COLO829 (cell line): ENCODE measurements around the gene TPBGL.

Experiments used
- DNase-seq: peaks from one replicate; pipeline ENCODE4 v3.0.0; 2012; ENCODE audit warnings: low spot score

Gene TPBGL

DNA sequence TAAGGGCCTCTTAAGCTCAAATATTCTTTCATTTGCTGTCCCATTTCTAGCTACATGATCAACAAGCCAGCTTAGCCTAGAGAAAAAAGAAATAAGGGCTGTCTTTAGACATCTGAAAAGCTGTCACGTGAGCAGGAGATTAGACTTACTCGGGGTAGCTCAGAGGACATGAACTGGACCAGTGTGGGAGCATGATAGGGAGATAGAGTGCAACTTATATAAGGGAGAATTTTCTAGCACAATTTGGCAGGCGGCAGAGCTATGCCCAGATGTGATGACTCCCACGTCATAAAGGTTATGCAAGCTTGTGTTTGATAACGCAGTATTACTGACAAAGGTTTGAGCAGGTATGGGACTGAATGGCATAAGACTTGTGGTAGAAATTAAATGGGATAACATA is 28.2 kb upstream of the TPBGL start:
- DNase-seq, result no peak

DNA sequence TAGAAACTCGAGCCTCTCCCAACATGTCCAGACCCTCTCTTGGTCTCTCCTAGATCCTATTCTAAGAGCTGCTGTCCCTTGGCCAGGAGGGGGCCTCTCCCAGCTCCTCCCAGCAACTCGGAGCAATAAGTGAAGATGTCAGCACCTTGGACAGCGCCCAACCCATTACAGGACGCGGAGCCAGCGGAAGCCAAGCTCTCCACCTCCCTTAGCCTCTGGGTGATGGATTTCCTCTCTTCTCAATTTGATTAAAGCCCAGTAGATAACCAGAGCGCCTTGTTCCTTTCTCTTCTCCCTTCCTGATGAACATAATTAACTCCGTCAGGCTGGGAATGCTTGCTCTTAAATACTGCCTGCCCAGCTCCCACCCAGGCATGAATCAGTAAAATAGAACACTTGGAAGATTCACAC is 26.2 kb upstream of the TPBGL start:
- peak; percentile 79 for DNase-seq

DNA sequence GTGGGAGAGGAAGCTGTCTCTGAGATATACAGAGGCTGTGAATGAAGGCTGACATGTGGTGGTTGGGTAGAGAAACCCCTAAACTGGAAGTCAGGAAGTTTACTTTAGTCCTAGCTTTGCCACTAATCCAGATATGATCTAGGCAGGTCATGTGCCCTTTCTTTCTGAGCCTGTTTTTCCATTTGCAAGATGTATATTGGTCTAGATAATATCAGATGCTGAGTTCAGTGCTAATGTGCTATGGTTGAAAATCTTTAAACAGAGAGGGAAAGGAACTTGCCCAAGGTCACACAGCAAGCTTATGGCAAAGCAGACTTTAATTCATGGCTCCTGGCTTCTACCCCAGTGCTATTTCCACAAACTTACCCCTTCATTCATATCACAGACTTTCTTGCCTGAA is 25.7 kb upstream of the TPBGL start:
- no peak for DNase-seq

DNA sequence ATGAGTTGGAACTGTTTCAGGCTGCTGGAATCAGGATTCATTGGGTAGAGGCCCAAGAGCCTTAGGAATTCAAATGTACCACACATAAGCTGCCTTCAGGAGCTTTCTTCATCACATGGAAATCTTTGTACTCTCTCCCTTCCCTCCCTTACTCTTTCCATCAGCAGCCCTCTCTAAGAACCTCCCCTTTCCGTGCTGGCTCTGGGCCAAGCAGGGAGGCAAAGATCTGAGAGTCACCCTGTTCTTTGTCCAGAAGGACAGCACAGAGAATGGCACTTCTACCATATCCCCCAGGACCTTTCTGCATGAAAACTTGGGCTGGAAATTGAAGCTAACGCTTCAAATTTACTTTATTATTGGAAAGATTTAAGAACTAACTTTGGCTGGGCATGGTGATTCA is 20.7 kb upstream of the TPBGL start:
- DNase-seq, result no peak

DNA sequence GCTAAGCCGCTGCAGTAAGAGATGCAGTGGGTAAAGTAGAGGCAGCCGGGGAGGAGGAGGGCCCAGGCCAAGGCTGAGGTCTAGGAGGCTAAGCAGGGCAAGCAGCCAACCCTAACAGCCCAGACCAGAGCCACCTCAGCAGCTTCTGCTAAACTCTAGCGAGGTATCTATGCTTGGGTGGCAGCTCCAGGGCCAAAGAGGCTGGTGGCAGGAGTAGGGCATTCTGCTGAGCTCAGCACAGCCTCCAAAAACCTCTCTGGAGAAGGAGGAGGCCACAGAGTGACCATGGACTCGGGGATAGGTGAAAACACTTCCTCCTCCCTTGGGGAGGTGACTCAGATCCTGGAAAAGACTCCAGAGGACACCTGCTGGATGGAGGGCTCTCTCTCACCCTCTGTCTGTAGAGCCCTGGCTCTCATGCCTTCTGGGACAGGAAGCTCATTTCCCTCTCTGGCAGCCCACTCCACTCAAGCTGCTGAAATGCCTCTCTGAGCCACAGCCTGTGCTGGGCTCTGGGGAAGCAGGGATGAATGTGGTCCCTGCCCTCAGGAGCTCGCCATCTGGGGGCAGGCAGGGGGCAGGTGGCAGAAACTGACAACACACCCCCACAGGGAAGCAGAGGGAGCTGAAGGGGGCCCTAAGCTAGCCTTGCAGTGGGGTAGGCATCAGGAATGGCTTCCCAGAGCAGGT is 16.5 kb upstream of the TPBGL start:
- DNase-seq, result no peak

DNA sequence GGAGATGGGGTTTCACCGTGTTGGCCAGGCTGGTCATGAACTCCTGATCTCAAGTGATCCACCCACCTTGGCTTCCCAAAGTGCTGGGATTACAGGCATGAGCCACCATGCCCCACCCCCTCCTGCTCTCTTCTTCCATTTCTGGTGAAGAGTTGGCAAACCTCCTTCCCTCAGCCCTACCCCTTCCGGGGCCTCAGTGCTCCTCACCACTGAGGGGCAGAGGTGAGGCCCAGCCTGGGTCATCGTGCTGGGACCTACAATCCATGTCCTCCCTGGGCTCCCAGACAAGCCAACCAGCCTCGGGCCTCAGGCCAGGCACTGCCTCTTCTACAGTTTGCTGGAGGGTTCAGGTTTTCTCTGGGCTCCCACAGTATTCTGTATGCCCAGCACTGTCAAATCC is 14.8 kb upstream of the TPBGL start:
- no peak for DNase-seq

DNA sequence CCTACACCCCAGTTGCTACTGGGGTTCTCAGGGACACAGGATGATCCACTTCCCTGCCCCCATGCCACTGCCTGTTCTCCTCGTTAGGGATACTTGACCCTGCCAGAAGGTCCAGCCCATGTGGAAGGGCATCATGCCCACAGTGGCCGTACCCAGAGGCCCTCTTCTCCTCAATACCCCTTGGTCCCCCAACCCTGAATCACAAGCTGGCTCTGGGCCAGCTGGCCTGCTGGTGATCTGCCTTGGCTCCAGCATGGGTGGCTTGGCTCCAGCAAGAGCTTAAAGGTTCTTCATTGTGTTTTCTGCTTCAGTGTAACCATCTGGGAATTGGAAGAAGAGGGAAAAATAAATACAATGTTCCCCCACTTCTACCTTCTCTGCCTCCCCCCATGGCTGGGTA is 11.1 kb upstream of the TPBGL start:
- no peak for DNase-seq

DNA sequence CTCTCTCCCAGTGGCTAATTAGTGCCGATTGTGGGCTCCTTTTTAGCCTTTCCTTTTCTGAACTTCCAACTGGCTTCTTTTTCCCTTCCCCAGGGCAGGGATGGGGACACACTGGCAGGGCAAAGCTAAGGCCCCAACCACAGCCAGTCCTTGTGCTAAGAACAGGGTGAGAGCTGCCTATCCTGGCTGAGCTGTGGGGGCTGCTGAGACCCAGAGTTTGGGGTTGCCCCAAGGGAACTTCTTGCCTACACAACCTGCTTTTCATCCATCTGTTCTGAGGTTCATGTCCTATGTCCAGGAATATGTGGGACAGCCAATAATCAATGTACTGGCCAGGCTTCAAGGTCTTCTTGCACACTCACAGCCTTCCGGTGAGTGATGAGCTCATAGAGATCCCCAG is 10.0 kb upstream of the TPBGL start:
- DNase-seq, result no peak

DNA sequence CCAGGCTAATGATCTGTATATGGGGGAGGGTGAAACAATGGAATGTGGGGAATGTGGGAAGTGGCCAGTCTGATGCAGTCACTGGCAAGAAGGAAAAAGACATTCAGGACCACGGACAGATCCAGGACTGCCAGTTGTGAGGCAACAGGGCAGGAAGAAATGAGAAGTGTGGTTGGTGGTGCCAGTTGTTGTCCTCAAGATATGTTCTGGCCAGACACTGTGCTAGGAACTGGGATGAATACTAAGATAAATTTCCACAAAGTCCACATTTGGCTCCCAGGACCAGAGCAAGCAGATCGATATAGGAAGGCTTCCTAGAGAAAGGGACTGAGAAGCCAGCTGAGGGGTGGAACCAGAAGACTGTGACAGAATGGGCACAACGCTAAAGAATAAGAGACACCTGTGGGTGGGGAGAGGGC is 6.8 kb upstream of the TPBGL start:
- DNase-seq, result peak; percentile 50

DNA sequence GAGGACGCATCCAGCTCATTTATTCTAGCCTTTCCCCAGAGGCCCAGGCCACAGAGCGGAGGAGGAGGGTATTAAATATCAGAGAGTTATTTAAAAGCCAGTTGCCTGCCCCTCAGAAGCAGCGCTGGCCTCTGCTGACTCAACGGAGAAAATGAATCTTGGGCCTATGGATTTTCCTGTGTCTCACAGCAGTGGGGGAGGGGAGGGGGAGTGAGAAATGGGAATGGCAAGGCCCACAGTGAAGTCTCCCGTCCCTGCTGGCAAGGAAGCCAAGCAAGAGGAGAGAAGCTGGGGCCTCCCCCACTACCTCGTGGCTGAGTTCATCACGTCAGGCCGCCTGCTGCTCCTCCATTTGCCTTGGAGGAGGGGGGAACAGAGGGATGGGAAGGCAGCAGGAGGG is 4.5 kb upstream of the TPBGL start:
- DNase-seq, result no peak

DNA sequence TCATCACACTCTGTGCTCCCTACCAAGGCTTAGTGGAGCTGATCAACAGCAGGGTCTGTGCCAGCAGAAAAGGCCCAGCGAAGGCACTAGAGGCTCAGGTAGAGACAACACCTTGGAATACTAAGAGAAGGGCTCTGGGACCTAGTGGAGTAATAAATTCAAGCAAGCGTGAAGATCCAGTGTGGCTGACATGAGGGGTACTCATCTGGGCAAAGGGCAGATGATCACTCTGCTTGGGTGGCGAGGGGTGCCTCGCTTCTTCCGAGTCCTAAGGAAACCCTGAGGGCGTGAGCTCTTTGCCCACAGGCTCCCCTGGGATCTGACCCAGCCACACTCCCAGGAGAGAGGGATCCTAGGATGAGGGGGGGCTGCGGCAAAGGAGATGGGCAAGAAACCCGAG is 3.5 kb upstream of the TPBGL start:
- no peak for DNase-seq

DNA sequence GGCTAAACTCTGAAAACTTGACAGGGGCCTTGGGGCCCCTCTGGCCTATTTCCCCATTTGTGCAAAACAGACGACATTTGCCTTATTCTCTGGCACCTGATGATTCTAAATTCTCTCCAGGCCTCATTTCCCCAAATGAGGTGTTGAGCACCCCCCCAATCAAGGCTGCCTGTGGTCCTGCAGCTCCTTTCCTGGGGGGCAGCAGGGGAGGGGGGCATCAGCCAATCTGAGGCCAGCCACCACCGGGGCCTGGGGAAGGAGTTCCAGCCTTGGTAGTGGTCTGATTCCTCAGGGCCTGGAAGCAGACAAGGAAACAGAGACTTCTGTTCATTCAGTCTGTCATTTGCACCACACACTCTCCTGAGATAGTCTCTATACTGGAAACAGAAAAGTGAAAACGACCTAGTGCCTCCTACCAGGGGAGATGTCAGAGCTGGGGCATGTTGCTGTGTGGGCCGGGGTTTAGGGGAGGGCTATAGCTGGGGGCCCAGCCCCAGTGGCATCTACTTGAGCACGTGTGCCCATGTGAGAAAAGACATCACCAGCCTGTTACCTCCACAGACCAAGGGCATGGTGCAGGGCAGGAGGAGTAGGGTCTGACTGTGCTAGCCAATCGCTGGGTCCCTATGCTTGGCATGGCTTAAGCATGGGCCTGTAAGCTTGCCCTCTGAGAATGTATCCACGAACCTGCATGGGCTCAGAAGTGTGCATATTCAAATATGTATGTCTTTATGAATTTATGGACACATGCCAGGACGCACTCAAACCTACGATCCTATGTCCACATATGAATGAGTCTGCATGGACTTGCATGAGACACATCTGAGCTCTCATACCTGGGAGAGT is 1.8 kb upstream of the TPBGL start:
- DNase-seq, result no peak

DNA sequence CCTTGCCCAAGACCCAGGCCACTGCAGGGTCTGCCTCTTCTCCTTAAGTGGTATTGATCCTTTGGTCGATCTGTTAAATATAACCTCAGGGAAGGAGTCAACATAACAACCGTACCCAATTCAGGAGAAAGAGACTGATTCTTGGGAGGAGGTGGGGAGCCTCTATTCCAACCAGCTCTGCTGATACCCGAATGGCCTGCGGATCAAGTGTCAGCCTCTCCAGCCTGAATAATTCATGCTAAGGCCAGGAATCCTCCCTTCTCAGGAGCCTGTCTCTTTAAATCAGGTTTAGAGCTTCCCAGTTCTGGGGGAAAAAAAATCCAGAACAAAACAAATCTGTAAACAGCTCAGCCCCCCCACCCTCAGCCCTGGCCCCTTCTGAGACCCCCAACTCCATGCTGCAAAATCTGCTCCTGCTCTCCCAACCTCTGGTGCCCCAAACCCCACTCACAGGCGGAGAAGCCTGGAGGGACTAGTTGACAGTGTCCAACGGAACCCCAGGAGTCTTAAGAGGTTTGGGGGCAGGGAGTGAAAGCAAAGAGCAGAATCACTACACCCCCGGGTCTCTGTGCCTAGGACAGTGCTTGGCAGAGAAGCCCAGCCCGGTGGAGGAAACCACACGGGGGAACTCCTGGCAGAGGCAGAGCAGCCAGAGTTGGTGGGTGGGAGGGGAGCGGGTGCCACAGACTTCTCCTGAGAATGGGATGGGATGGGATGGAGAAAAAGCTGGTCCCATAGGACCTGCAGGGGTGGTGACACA is 863 bp upstream of the TPBGL start:
- no peak for DNase-seq

DNA sequence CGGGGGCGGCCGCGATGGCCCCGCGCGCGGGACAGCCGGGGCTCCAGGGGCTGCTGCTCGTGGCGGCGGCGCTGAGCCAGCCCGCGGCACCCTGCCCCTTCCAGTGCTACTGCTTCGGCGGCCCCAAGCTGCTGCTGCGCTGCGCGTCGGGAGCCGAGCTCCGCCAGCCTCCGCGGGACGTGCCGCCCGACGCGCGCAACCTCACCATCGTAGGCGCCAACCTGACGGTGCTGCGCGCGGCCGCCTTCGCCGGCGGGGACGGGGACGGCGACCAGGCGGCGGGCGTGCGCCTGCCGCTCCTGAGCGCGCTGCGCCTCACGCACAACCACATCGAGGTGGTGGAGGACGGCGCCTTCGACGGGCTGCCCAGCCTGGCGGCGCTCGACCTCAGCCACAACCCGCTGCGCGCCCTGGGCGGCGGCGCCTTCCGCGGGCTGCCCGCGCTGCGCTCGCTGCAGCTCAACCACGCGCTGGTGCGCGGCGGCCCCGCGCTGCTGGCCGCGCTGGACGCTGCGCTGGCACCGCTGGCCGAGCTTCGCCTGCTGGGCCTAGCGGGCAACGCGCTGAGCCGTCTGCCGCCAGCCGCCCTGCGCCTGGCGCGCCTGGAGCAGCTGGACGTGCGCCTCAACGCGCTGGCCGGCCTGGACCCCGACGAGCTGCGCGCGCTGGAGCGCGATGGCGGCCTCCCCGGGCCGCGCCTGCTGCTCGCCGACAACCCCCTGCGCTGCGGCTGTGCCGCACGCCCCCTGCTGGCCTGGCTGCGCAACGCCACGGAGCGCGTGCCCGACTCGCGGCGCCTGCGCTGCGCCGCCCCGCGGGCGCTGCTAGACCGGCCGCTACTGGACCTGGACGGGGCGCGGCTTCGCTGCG is 697 bp downstream of the TPBGL start:
- peak; percentile 79 for DNase-seq

DNA sequence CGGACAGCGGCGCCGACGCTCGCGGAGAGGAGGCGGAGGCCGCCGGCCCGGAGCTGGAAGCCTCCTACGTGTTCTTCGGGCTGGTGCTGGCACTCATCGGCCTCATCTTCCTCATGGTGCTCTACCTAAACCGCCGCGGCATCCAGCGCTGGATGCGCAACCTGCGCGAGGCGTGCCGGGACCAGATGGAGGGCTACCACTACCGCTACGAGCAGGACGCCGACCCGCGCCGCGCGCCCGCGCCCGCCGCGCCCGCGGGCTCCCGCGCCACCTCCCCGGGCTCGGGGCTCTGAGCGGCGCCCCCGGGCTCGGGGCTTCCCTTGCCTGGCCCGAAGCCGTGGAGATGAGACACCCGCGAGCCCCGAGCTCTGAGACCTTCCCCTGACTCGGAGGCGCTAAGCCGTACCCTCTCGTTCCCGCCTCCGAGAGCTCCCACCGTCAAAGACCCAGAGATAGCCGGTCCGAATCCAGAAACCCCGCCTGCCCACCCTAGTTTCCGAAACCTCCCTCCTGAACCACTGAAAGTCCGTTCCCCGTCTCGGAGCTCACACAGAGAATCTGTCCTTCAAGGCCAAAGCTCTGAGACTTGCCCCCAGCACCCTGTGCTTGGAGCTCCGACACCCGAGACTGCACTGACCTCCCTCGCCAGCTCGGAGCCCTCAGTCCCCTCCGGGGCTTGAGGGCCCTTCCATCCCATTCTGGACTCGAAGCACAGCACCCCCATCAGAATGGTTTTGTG is 1.5 kb downstream of the TPBGL start:
- no peak for DNase-seq

DNA sequence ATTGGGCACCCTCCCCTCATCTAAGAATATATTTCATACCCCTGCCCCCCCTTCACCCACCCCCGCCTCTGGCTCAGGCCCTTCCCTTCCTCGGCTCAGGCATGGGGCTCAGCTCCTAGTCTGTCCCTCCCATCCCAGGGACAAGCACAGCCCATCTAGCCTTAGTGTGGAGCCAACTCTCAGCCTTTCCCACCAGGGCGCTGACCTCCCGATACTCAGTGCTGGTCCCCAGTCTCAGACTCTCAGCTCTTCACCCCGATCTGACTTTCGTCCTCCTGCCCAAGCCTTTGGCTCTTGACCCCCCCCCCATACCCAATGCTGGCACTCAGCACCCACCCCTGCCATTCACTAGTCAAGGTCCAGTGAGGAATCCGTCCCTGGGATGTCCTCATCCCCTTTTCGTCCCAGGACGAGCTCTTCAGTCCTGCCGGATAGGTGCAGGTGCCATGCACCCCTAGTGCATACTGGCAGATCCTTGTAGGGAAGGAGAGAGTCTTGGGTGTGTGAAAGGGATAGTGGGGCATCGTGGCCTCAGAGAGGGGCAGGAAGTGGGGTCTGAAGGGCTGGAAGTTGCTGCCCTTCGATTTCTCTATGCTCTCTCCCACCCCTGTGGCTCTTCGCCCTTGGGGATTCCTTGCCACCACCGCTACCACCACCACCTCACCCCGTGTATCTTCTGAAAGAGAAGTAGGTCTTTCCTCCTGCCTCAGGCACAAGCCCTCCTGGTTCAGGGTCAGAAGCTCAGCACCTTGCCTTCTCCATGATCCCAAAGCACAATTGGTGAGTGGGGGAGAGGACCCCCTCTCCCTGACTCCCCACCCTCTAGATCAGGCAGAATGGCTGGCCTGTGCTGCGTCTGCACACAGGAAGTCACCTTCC is 2.4 kb downstream of the TPBGL start:
- no peak for DNase-seq

DNA sequence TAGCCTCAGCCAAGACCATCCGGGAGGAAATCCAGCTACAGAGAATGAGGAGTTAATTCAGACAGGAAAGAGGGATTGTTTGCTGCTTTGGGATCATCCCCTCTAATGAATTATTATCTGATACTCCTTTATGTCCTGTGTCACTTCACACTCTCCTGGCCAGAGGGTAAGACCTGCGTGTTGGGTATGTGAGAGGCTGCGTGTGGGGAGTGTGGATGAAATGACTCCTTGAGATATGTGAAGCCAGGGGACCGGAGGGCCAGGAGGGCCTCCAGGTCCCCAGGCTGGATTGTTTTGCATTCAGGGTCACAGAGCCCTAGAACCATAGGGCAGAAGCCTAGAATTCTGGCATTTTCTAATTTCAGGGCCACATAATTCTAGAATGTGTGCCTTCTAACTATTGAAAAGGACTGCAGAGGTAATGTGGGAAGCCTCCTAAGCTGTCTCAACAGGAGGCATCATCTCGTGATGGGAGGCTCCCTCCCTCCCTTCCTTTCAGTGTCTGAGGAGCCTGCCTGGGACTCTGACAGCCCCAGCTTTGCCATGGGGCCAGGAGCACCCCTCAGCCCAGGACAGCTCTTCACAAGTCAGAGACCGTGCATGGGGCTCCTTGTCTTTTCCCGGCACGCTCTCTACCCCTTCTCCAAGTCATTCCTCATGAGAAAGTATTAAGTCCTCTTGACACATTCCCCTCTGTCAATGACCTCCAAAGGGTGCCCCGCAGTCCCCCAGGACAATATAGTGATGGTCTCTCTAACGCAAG is 3.7 kb downstream of the TPBGL start:
- no peak for DNase-seq

DNA sequence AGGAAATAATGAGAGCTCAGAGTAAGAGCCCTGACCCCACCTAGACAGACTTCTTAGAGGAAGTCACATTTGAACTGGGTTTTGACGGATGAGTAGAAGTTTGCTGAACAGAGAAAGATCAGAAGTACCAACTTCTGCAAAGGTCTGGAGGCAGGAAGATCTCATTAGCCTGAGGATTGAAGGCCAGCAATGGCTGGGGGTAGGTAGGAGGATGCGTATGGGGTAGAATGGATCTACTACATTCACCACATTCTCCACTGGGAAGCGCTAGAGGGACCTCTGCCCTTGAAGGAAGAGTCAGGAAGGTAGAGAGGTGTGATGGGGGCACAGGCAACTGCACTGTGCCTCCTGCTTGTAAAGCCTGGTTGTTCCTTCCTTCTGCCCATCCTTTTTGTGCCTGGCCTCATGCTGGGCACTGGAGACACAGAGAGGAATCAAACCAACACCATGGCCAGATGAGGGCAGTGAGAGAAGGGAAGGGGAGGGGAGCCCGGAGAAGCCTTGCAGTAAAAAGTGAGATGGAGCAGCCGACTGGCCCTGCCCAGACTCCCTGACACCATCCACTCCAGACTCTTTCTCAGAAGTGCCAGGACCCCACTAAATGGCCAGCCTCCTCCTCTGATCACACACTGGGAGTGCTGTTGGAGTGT is 4.9 kb downstream of the TPBGL start:
- DNase-seq, result no peak
